GM23338 (cell line): ENCODE results near the gene SUMF1.

Experiments used
- CREB1 ChIP-seq: fragments of 250-450 bp; sonication (Bioruptor Pico); IDR thresholded peaks from 2 replicates; pipeline ENCODE4 v1.5.0; 2020; ENCODE audit warnings: low read depth, mild to moderate bottlenecking, moderate library complexity
- CTCF ChIP-seq, 2 experiments: fragments of 200-600 bp in 1 of 2; sonication (generic) in 1 of 2; conservative IDR thresholded peaks; 2 replicates each; pipeline versions ENCODE4 v1.5.1 to v1.6.1; 2016 to 2017; ENCODE audit warnings: antibody characterized with exemption in 2 of 2, low read depth in 2 of 2, mild to moderate bottlenecking in 2 of 2, moderate library complexity in 1 of 2
- ETS1 ChIP-seq: IDR thresholded peaks from 2 replicates; pipeline ENCODE4 v1.6.1; 2016; ENCODE audit warnings: antibody characterized with exemption
- EZH2 ChIP-seq: fragments of 200-600 bp; sonication (generic); IDR thresholded peaks from one replicate; pipeline ENCODE4 v1.8.0; 2017; ENCODE audit warnings: antibody characterized with exemption, mild to moderate bottlenecking, low read depth; ENCODE audit not compliant: unreplicated experiment
- EZH2phosphoT487 ChIP-seq: fragments of 200-600 bp; sonication (generic); IDR thresholded peaks from one replicate; pipeline ENCODE4 v1.8.1; 2018; ENCODE audit warnings: antibody characterized with exemption; ENCODE audit not compliant: unreplicated experiment
- JUNB ChIP-seq: IDR thresholded peaks from one replicate; pipeline ENCODE4 v1.6.1; 2016; ENCODE audit warnings: antibody characterized with exemption; ENCODE audit not compliant: unreplicated experiment
- POLR2AphosphoS5 ChIP-seq: IDR thresholded peaks from 2 replicates; pipeline ENCODE4 v1.6.1; 2016; ENCODE audit warnings: antibody characterized with exemption, low read depth
- REST ChIP-seq: IDR thresholded peaks from one replicate; pipeline ENCODE4 v1.6.1; 2018; ENCODE audit warnings: antibody characterized with exemption; ENCODE audit not compliant: unreplicated experiment
- STAT1 ChIP-seq: IDR thresholded peaks from one replicate; pipeline ENCODE4 v1.6.1; 2016; ENCODE audit warnings: antibody characterized with exemption; ENCODE audit not compliant: unreplicated experiment
- ZNF114 ChIP-seq: fragments of 250-450 bp; sonication (Bioruptor Pico); IDR thresholded peaks from 2 replicates; pipeline ENCODE4 v1.5.0; 2020; ENCODE audit warnings: mild to moderate bottlenecking, moderate library complexity
- ZNF331 ChIP-seq: fragments of 250-450 bp; sonication (Bioruptor Pico); IDR thresholded peaks from 2 replicates; pipeline ENCODE4 v1.5.0; 2020; ENCODE audit warnings: low read depth, mild to moderate bottlenecking, moderate library complexity
- ZNF462 ChIP-seq: fragments of 250-450 bp; sonication (Bioruptor Pico); IDR thresholded peaks from 2 replicates; pipeline ENCODE4 v1.5.0; 2020; ENCODE audit warnings: mild to moderate bottlenecking, moderate library complexity

- TF ChIP-seq CTCF (conservative IDR thresholded peaks at IDR 0.05; ENCODE audit: low read depth in 2 of 2): no peak
- no peak for TF ChIP-seq POLR2AphosphoS5
- TF ChIP-seq REST: no peak
- no peak for TF ChIP-seq EZH2phosphoT487
- no peak for TF ChIP-seq CREB1 (CRISPR knock-in tag)
- TF ChIP-seq ZNF331 (CRISPR knock-in tag): no peak
- TF ChIP-seq JUNB: no peak
- TF ChIP-seq ZNF462: no peak
- no peak for TF ChIP-seq EZH2
- no peak for TF ChIP-seq STAT1
- TF ChIP-seq ETS1: no peak
- no peak for TF ChIP-seq ZNF114 (CRISPR knock-in tag)
These were observed 72.5 kb downstream of the SUMF1 start for GRCh38 chr3:4394567-4394966.
